GM21786 (cell line): Measurements from ENCODE around the gene PSMG1.

ENCODE experiments used
- ATAC-seq: cut with Tn5 transposase; IDR thresholded peaks from one replicate; pipeline ENCODE4 v1.9.1; 2021; ENCODE audit not compliant: unreplicated experiment

PSMG1 gene

GRCh38 chr21:39189857-39190604, 6.8 kb upstream of the PSMG1 start:
- ATAC-seq, result no peak

GRCh38 chr21:39188521-39189139, 5.4 kb upstream of the PSMG1 start:
- ATAC-seq, result no peak

GRCh38 chr21:39187141-39187540, 3.9 kb upstream of the PSMG1 start:
- no peak for ATAC-seq

GRCh38 chr21:39186676-39187075, 3.4 kb upstream of the PSMG1 start:
- ATAC-seq, result no peak

GRCh38 chr21:39185157-39185556, 1.9 kb upstream of the PSMG1 start:
- no peak for ATAC-seq

- no peak for ATAC-seq
Observed at GRCh38 chr21:39184050-39184980, 1.1 kb upstream of the PSMG1 start.

- ATAC-seq, result no peak
Observed at GRCh38 chr21:39182484-39183271, 573 bp downstream of the PSMG1 start.

- ATAC-seq, result no peak
Observed at GRCh38 chr21:39182016-39182415, 1.2 kb downstream of the PSMG1 start.

GRCh38 chr21:39181205-39181818, 1.9 kb downstream of the PSMG1 start:
- no peak for ATAC-seq

GRCh38 chr21:39180429-39181019, 2.7 kb downstream of the PSMG1 start:
- ATAC-seq, result no peak

GRCh38 chr21:39178421-39178820, 4.8 kb downstream of the PSMG1 start:
- no peak for ATAC-seq

GRCh38 chr21:39176271-39176709, 7.0 kb downstream of the PSMG1 start:
- ATAC-seq, result no peak

- no peak for ATAC-seq
Observed at GRCh38 chr21:39175665-39176064, 7.6 kb downstream of the PSMG1 start.

GRCh38 chr21:39175154-39175553, 8.1 kb downstream of the PSMG1 start:
- ATAC-seq, result no peak

GRCh38 chr21:39173716-39174680, 9.3 kb downstream of the PSMG1 start:
- ATAC-seq, result no peak

- ATAC-seq, result no peak
Observed at GRCh38 chr21:39169906-39170305, 13.3 kb downstream of the PSMG1 start.

GRCh38 chr21:39168800-39169199, 14.5 kb downstream of the PSMG1 start:
- no peak for ATAC-seq

- no peak for ATAC-seq
Observed at GRCh38 chr21:39164523-39164922, 18.7 kb downstream of the PSMG1 start.

GRCh38 chr21:39161064-39161463, 22.2 kb downstream of the PSMG1 start:
- ATAC-seq, result no peak
